H7 (cell line): ENCODE results near the gene RAB40B. TPM values are rescaled to one million over a fixed set of nuclear protein-coding genes. Genes with fewer than 3 reads are reported as not detected.

Source experiments
- DNase-seq: peaks from one replicate; pipeline ENCODE4 v3.0.0; 2012
- H3K27me3 ChIP-seq: 2 replicates; pipeline ENCODE4 v1.6.0; 2011; ENCODE audit warnings: mild to moderate bottlenecking, low read length; ENCODE audit not compliant: control insufficient read depth, insufficient read depth
- H3K36me3 ChIP-seq: replicated peaks from 2 replicates; pipeline ENCODE4 v1.5.1; 2011; ENCODE audit warnings: low read length; ENCODE audit not compliant: control insufficient read depth, insufficient read depth
- H3K4me3 ChIP-seq: 2 replicates; pipeline ENCODE4 v1.5.1; 2011; ENCODE audit warnings: low read depth, mild to moderate bottlenecking, control low read depth, low read length, moderate library complexity; ENCODE audit not compliant: insufficient read depth
- total RNA-seq: library from RNA; depleted of rRNA; stranded (reverse); fragments of >200 nt; shearing (Covaris generic); gene quantifications from 2 replicates; pipeline ENCODE4 v1.2.3, GENCODE V29; 2014

RAB40B gene
- total RNA-seq, 1 experiment from 2014 or later, result 1.7 TPM

GRCh38 chr17:82648165-82648668 lies 50.3 kb downstream of the RAB40B start, which contains the start of gene WDR45B:
Gene WDR45B, minus strand, starts transcription at chr17:82648444. Its CDS starts 104 bp downstream, at chr17:82648340.
- peaks cover 12% of the 10 kb centered on the region for H3K36me3 ChIP-seq
- H3K27me3 ChIP-seq, result no peaks in the 10 kb centered on the region
- peak; percentile 99 for DNase-seq
- peak within 1 kb of the TSS; percentile 95 for H3K4me3 ChIP-seq

- DNase-seq, result peak; percentile 91
- Histone ChIP-seq H3K4me3 (peak overlapping the region; percentile 95), H3K36me3 (peaks cover 12% of the 10 kb centered on the region), H3K27me3 (no peaks in the 10 kb centered on the region)
Observed at GRCh38 chr17:82647593-82648164, 50.8 kb downstream of the RAB40B start.

DNA sequence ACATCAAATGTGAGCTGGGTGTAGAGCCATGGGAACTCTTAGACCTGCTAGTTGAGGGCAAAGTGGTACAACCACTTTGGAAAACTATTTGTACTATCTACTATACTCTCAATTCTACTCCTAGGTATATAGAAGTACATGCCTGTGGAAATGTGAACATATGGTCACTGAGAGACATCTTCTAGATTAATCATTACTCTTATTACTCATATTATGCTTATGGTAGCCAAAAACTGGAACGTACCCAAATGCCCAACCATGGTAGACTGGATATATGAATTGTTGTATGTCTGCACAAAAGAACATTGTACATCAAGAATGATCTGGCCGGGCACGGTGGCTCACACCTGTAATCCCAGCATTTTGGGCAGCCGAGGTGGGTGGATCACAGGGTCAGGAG lies 53.0 kb downstream of the RAB40B start:
- DNase-seq, result no peak
- H3K4me3 ChIP-seq, result no peak overlapping the region

DNA sequence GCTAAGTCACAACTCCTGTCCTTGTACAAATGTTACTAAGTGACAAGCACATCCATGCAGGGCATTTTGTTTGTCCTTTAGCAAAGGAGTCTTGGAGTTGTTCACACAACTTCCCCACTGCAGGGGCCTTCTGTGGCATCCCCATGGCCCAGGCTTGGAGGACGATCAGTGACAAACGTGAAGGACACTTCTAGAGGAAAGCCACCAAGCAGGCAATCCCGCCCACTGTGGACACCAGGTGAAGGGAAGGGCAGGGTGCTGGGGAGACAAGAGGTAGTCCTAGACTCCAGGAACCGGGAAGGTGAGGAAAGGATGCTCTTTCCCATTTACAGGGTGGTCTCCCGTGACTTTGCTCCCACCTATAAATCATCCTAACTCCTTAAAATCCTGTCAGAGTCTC lies 54.4 kb downstream of the RAB40B start:
- H3K4me3 ChIP-seq, result no peak overlapping the region
- no peaks in the 10 kb centered on the region for H3K27me3 ChIP-seq
- no peak for DNase-seq
- H3K36me3 ChIP-seq, result peaks cover 18% of the 10 kb centered on the region

More for the DNA sequence above, 53.0 kb downstream of the RAB40B start:
- H3K36me3 ChIP-seq, result peaks cover 17% of the 10 kb centered on the region
- no peaks in the 10 kb centered on the region for H3K27me3 ChIP-seq

GRCh38 chr17:82642022-82642421 lies 56.5 kb downstream of the RAB40B start:
- no peak for DNase-seq
- Histone ChIP-seq H3K27me3 (no peaks in the 10 kb centered on the region), H3K4me3 (no peak overlapping the region), H3K36me3 (peaks cover 18% of the 10 kb centered on the region)

GRCh38 chr17:82640036-82640435 lies 58.5 kb downstream of the RAB40B start:
- no peak for DNase-seq
- H3K36me3 ChIP-seq, result peaks cover 18% of the 10 kb centered on the region

DNA sequence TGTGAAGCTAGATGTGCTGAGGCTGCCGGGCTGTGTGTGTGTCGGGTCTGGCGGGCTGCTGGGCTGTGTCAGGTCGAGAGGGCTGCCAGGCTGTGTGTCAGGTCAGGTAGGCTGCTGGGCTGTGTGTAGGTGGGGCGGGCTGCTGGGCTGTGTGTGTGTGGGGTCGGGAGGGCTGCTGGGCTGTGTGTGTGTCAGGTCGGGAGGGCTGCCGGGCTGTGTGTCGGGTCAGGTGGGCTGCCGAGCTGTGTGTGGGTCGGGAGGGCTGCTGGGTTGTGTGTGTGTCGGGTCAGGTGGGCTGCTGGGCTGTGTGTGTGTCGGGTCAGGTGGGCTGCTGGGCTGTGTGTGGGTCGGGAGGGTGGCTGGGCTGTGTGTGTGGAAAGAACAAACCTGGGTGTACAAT lies 58.9 kb downstream of the RAB40B start:
- Histone ChIP-seq H3K4me3 (no peak overlapping the region), H3K27me3 (no peaks in the 10 kb centered on the region), H3K36me3 (peaks cover 18% of the 10 kb centered on the region)
- DNase-seq, result no peak

More at GRCh38 chr17:82640036-82640435, 58.5 kb downstream of the RAB40B start:
- H3K4me3 ChIP-seq, result no peak overlapping the region
- no peaks in the 10 kb centered on the region for H3K27me3 ChIP-seq

DNA sequence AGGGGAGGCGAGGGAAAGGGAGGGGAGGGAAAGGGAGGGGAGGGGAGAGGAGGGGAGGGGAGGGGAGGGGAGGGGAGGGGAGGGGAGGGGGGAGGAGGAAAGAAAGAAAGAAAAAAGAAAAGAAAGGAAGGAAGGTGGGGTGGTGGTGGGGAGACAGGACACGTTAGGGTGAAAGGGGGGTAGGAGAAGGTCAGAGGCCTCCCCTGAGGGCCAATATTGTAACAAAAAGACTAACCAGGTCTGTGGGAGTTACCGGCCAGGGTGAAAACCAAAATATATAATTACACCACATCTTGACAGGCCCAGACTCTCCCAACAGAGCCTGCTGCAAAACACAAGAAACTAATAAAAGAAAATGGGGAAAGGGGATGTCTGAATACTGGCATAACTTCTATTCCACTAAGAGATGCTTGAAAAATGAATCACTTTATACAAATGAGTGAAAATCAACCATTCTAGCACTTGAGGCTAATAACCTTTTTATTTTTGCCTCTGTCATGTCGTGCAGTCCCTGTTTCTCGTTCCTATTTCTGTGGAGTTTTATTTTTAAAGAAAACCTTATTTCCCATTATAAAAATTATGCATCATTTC lies 60.2 kb downstream of the RAB40B start:
- DNase-seq, result no peak
- H3K4me3 ChIP-seq, result no peak overlapping the region
- peaks cover 6% of the 10 kb centered on the region for H3K36me3 ChIP-seq
- H3K27me3 ChIP-seq, result no peaks in the 10 kb centered on the region

DNA sequence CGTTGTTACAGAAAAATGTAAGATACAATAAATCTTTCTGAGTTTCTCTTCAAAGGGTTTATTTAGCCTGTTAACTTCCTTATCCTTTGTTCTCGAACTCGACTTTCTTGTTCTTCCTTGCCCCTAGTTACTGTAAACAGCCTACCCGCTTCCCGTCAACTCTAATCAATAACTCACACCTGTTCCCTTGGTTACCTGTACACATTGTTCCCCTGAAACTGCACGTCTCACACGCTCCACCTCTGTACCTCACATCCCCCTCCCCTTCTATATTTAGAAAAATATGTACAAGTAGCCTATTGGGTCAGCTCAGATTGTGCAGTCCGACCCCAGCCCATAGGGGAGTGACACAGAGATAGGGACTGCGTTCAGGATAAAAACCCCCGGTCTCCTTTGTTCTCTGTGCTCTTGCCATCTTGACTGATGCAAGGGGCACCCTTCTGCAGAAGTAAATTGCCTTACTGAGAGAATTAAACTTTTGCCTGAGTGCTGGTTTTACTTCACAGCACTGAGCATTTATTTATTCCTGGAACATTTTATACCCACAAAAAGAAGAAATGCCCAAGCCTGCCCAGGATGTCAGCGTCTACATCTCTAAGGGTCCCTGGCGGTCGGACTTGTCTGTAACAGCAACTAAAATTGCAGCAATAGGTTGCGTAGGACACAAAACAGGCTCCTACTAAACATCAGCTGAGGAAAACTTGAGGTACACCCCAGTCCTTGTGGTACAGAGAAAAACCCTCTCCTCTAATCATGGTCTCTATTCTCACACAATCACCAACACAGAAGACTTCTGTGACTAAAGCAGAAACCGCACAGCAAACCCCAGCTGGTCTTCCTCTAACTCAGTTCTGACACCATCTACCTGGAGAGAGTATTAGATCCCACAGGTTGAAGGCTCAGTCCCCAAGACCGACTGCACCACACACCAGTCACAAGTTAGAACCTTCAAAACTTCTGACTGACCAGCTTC lies 61.6 kb downstream of the RAB40B start:
- no peak for DNase-seq
- no peak overlapping the region for H3K4me3 ChIP-seq

GRCh38 chr17:82633343-82633742 lies 65.2 kb downstream of the RAB40B start:
- Histone ChIP-seq H3K27me3 (no peaks in the 10 kb centered on the region), H3K36me3 (peaks cover 5% of the 10 kb centered on the region), H3K4me3 (no peak overlapping the region)
- no peak for DNase-seq

More for the DNA sequence above, 61.6 kb downstream of the RAB40B start:
- Histone ChIP-seq H3K36me3 (peaks cover 3% of the 10 kb centered on the region), H3K27me3 (no peaks in the 10 kb centered on the region)

- no peak for DNase-seq
- H3K36me3 ChIP-seq, result peaks cover 9% of the 10 kb centered on the region
Observed at GRCh38 chr17:82632451-82632850, 66.0 kb downstream of the RAB40B start.

GRCh38 chr17:82631544-82631943 lies 67.0 kb downstream of the RAB40B start:
- DNase-seq, result no peak
- Histone ChIP-seq H3K4me3 (no peak overlapping the region), H3K27me3 (no peaks in the 10 kb centered on the region), H3K36me3 (peaks cover 12% of the 10 kb centered on the region)

More at GRCh38 chr17:82632451-82632850, 66.0 kb downstream of the RAB40B start:
- H3K27me3 ChIP-seq, result no peaks in the 10 kb centered on the region
- no peak overlapping the region for H3K4me3 ChIP-seq

DNA sequence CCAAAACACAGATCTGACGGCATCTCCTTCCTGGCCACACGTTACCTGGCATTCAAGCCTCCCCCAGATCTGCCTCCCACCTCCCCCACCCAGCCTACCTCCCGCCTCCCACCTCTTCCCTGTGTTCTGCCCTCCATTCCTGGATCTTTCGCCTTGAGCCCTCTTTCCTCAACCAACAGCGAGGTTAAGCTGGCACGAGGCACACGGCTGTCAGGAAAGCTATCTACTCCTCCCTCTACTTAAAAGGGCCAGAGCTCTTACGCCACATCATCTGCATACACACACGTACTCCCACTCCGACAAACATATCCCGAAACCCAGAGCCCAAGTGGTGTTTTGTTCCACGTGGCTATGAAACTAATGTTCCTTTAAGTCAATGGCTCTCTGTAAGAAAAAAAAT lies 68.3 kb downstream of the RAB40B start:
- Histone ChIP-seq H3K27me3 (no peaks in the 10 kb centered on the region), H3K4me3 (no peak overlapping the region), H3K36me3 (peaks cover 15% of the 10 kb centered on the region)
- no peak for DNase-seq

GRCh38 chr17:82629748-82630147 lies 68.8 kb downstream of the RAB40B start:
- peaks cover 19% of the 10 kb centered on the region for H3K36me3 ChIP-seq

More at GRCh38 chr17:82629748-82630147, 68.8 kb downstream of the RAB40B start:
- H3K27me3 ChIP-seq, result no peaks in the 10 kb centered on the region
- DNase-seq, result no peak
- no peak overlapping the region for H3K4me3 ChIP-seq
